T-helper 17 cell (primary cell): ENCODE data around the gene ZNF524. TPM values are rescaled to one million over a fixed set of nuclear protein-coding genes. Genes with fewer than 3 reads are reported as not detected.

Source experiments
- ATAC-seq: fragments of 150-1000 bp; cut with Tn5 transposase; 2 replicates; pipeline ENCODE4 v1.10.0; 2021; ENCODE audit warnings: mild to moderate bottlenecking, moderate library complexity
- DNase-seq, 3 donors: peaks; one replicate each; pipeline versions ENCODE4 v3.0.0 to v3.0.0-alpha.2; 2020 to 2021
- H3K9me3 ChIP-seq: one replicate; pipeline ENCODE4 v1.7.0; 2013; ENCODE audit warnings: low read length, mild to moderate bottlenecking; ENCODE audit not compliant: control insufficient read depth, poor library complexity, severe bottlenecking
- H3K27ac Mint-ChIP-seq: one replicate; pipeline ENCODE4 v1.8.0; 2022; ENCODE audit warnings: mild to moderate bottlenecking, moderate library complexity, mixed read lengths
- H3K27me3 Mint-ChIP-seq: one replicate; pipeline ENCODE4 v1.8.0; 2022; ENCODE audit warnings: mixed read lengths
- H3K36me3 Mint-ChIP-seq: one replicate; pipeline ENCODE4 v1.8.0; 2022; ENCODE audit warnings: low read depth, mixed read lengths
- H3K4me1 Mint-ChIP-seq: one replicate; pipeline ENCODE4 v1.8.0; 2022; ENCODE audit warnings: mild to moderate bottlenecking, mixed read lengths
- H3K4me3 Mint-ChIP-seq: one replicate; pipeline ENCODE4 v1.8.0; 2022; ENCODE audit warnings: mild to moderate bottlenecking, moderate library complexity, mixed read lengths
- total RNA-seq, 4 donors: library from RNA in 2 of 4; stranded (reverse) in 2 of 4; gene quantifications; one replicate each; pipeline ENCODE4 v1.2.3 and lab custom pipeline; 2022 to 2026

The ZNF524 gene
- total RNA-seq, 2 donors from 2014 or later, result 16.6 to 17.0 TPM

GRCh38 chr19:55637534-55637933 is 37.4 kb downstream of the ZNF524 start:
- H3K36me3 Mint-ChIP-seq, result peaks cover 15% of the 10 kb centered on the region
- no peaks in the 10 kb centered on the region for H3K9me3 ChIP-seq
- H3K27me3 Mint-ChIP-seq, result no peaks in the 10 kb centered on the region
- H3K27ac Mint-ChIP-seq, result peak overlapping the region; percentile 100
- ATAC-seq (no peak), DNase-seq (no peak)
- peak overlapping the region; percentile 70 for H3K4me3 Mint-ChIP-seq
- H3K4me1 Mint-ChIP-seq, result peaks cover 54% of the 10 kb centered on the region

GRCh38 chr19:55638864-55639359 is 38.8 kb downstream of the ZNF524 start:
- peak overlapping the region; percentile 100 for H3K27ac Mint-ChIP-seq
- no peaks in the 10 kb centered on the region for H3K27me3 Mint-ChIP-seq
- ATAC-seq, result peak; percentile 32
- H3K4me3 Mint-ChIP-seq, result peak overlapping the region; percentile 34
- H3K36me3 Mint-ChIP-seq, result peaks cover 15% of the 10 kb centered on the region
- peak in 2 of 3 donors; percentile 43 to 53 for DNase-seq
- no peaks in the 10 kb centered on the region for H3K9me3 ChIP-seq
- H3K4me1 Mint-ChIP-seq, result peaks cover 60% of the 10 kb centered on the region

GRCh38 chr19:55640043-55640576 is 40.0 kb downstream of the ZNF524 start:
- no peaks in the 10 kb centered on the region for H3K9me3 ChIP-seq
- H3K4me3 Mint-ChIP-seq, result peak overlapping the region; percentile 98
- no peaks in the 10 kb centered on the region for H3K27me3 Mint-ChIP-seq
- DNase-seq (peak; percentile 64 to 66 (median 65)), ATAC-seq (peak; percentile 57)
- H3K27ac Mint-ChIP-seq, result peak overlapping the region; percentile 84
- H3K4me1 Mint-ChIP-seq, result peaks cover 61% of the 10 kb centered on the region
- peaks cover 10% of the 10 kb centered on the region for H3K36me3 Mint-ChIP-seq

GRCh38 chr19:55640577-55641425 is 40.7 kb downstream of the ZNF524 start, which contains the start of gene ZNF580:
Gene ZNF580, plus strand, starts transcription at chr19:55641002. Its CDS starts 1,507 bp downstream, at chr19:55642509.
- H3K9me3 ChIP-seq, result no peaks in the 10 kb centered on the region
- Mint-ChIP-seq H3K4me1 (peaks cover 58% of the 10 kb centered on the region), H3K4me3 (peak within 1 kb of the TSS; percentile 98), H3K36me3 (peaks cover 7% of the 10 kb centered on the region), H3K27me3 (no peaks in the 10 kb centered on the region), H3K27ac (peak within 1 kb of the TSS; percentile 93)
- ATAC-seq, result peak; percentile 20
- peak in 2 of 3 donors; percentile 32 to 50 for DNase-seq

GRCh38 chr19:55641426-55642152 is 41.5 kb downstream of the ZNF524 start:
- H3K27me3 Mint-ChIP-seq, result no peaks in the 10 kb centered on the region
- no peaks in the 10 kb centered on the region for H3K36me3 Mint-ChIP-seq
- peaks cover 50% of the 10 kb centered on the region for H3K4me1 Mint-ChIP-seq
- ATAC-seq (peak; percentile 4), DNase-seq (no peak)
- H3K9me3 ChIP-seq, result no peaks in the 10 kb centered on the region
- H3K4me3 Mint-ChIP-seq, result peak overlapping the region; percentile 98
- peak overlapping the region; percentile 93 for H3K27ac Mint-ChIP-seq

- no peaks in the 10 kb centered on the region for H3K9me3 ChIP-seq
- Mint-ChIP-seq H3K4me1 (peaks cover 44% of the 10 kb centered on the region), H3K36me3 (no peaks in the 10 kb centered on the region), H3K27ac (peak overlapping the region; percentile 99), H3K4me3 (peak overlapping the region; percentile 98), H3K27me3 (no peaks in the 10 kb centered on the region)
- peak; percentile 15 for ATAC-seq
- no peak for DNase-seq
These were observed 42.3 kb downstream of the ZNF524 start for GRCh38 chr19:55642153-55643002.

GRCh38 chr19:55643003-55643886 is 43.2 kb downstream of the ZNF524 start, which contains the start of gene ZNF581:
Gene ZNF581, plus strand, starts transcription at chr19:55643649. Its CDS starts 923 bp downstream, at chr19:55644572.
- H3K4me1 Mint-ChIP-seq, result peaks cover 40% of the 10 kb centered on the region
- H3K27me3 Mint-ChIP-seq, result no peaks in the 10 kb centered on the region
- DNase-seq (peak; percentile 65 to 70 (median 69)), ATAC-seq (peak; percentile 63)
- H3K9me3 ChIP-seq, result no peaks in the 10 kb centered on the region
- no peaks in the 10 kb centered on the region for H3K36me3 Mint-ChIP-seq
- peak within 1 kb of the TSS; percentile 98 for H3K4me3 Mint-ChIP-seq
- peak within 1 kb of the TSS; percentile 99 for H3K27ac Mint-ChIP-seq

- Mint-ChIP-seq H3K27ac (peak overlapping the region; percentile 99), H3K4me3 (peak overlapping the region; percentile 98), H3K4me1 (peaks cover 40% of the 10 kb centered on the region), H3K27me3 (no peaks in the 10 kb centered on the region), H3K36me3 (no peaks in the 10 kb centered on the region)
- H3K9me3 ChIP-seq, result no peaks in the 10 kb centered on the region
- ATAC-seq (no peak), DNase-seq (no peak)
These were observed 43.7 kb downstream of the ZNF524 start for GRCh38 chr19:55643887-55644176.

- no peaks in the 10 kb centered on the region for H3K9me3 ChIP-seq
- no peak for ATAC-seq
- no peaks in the 10 kb centered on the region for H3K36me3 Mint-ChIP-seq
- peak overlapping the region; percentile 99 for H3K27ac Mint-ChIP-seq
- peaks cover 37% of the 10 kb centered on the region for H3K4me1 Mint-ChIP-seq
- peak overlapping the region; percentile 98 for H3K4me3 Mint-ChIP-seq
- no peaks in the 10 kb centered on the region for H3K27me3 Mint-ChIP-seq
- no peak for DNase-seq
These were observed 44.2 kb downstream of the ZNF524 start for GRCh38 chr19:55644191-55644833.

GRCh38 chr19:55644842-55645511 is 44.9 kb downstream of the ZNF524 start:
- peaks cover 40% of the 10 kb centered on the region for H3K4me1 Mint-ChIP-seq
- no peaks in the 10 kb centered on the region for H3K27me3 Mint-ChIP-seq
- peak overlapping the region; percentile 67 for H3K4me3 Mint-ChIP-seq
- H3K36me3 Mint-ChIP-seq, result no peaks in the 10 kb centered on the region
- H3K27ac Mint-ChIP-seq, result peak overlapping the region; percentile 67
- no peak for DNase-seq
- no peaks in the 10 kb centered on the region for H3K9me3 ChIP-seq
- ATAC-seq, result no peak

- peak overlapping the region; percentile 67 for H3K4me3 Mint-ChIP-seq
- ATAC-seq, result no peak
- no peaks in the 10 kb centered on the region for H3K36me3 Mint-ChIP-seq
- no peak for DNase-seq
- H3K27ac Mint-ChIP-seq, result peak overlapping the region; percentile 67
- peaks cover 35% of the 10 kb centered on the region for H3K4me1 Mint-ChIP-seq
- no peaks in the 10 kb centered on the region for H3K27me3 Mint-ChIP-seq
- H3K9me3 ChIP-seq, result no peaks in the 10 kb centered on the region
These were observed 45.4 kb downstream of the ZNF524 start for GRCh38 chr19:55645512-55645881.
